B cell (primary cell): ENCODE results near the gene CALD1. TPM values are rescaled to one million over a fixed set of nuclear protein-coding genes. Genes with fewer than 3 reads are reported as not detected.

ENCODE experiments used
- ATAC-seq: fragments of 200-7000 bp; cut with Tn5 transposase; one replicate; pipeline ENCODE4 v1.10.0; 2021; ENCODE audit warnings: low read depth, mild to moderate bottlenecking, moderate number of reproducible peaks, moderate library complexity
- CTCF ChIA-PET: fragments of 350-600 bp; sonication (Branson Sonifier 250); formaldehyde crosslinking; loops from one replicate; lab custom pipeline; 2021; ENCODE audit warnings: antibody characterized with exemption, inconsistent platforms; lab: Charles Lee
- POLR2A ChIA-PET: fragments of 350-600 bp; sonication (Branson Sonifier 250); formaldehyde crosslinking; loops from one replicate; lab custom pipeline; 2021; ENCODE audit warnings: antibody characterized with exemption; lab: Charles Lee
- DNase-seq: peaks from one replicate; pipeline ENCODE4 v3.0.0; 2013
- H2AFZ ChIP-seq: 2 replicates; pipeline ENCODE4 v1.6.1; 2012; ENCODE audit warnings: mild to moderate bottlenecking, low read depth, low read length; ENCODE audit not compliant: insufficient read depth, poor library complexity, severe bottlenecking
- H3K27ac ChIP-seq, 2 donors: 1 replicate in 1 of 2; 2 replicates in 1 of 2; pipeline ENCODE4 v1.5.1; 2012 to 2013; ENCODE audit warnings: low read length in 2 of 2, mild to moderate bottlenecking in 2 of 2, moderate library complexity in 1 of 2
- H3K27me3 ChIP-seq, 4 experiments: fragments of 200-600 bp in 1 of 4; sonication (generic) in 1 of 4; replicated peaks in 1 of 4; 1 replicate in 2 of 4; 2 replicates in 2 of 4; pipeline versions ENCODE4 v1.6.1 to v1.7.0; 2013 to 2016; ENCODE audit warnings: low read length in 3 of 4, mild to moderate bottlenecking in 2 of 4, mixed read lengths in 1 of 4, moderate library complexity in 1 of 4; ENCODE audit not compliant: insufficient read depth in 4 of 4, control insufficient read depth in 3 of 4; ENCODE audit errors: control extremely low read depth in 1 of 4
- H3K36me3 ChIP-seq, 2 experiments: replicated peaks in 1 of 2; 1 replicate in 1 of 2; 2 replicates in 1 of 2; pipeline versions ENCODE4 v1.6.1 to v1.7.1; 2013; ENCODE audit warnings: low read length in 1 of 2; ENCODE audit not compliant: insufficient read depth in 2 of 2, control insufficient read depth in 1 of 2; ENCODE audit errors: control extremely low read depth in 1 of 2, extremely low read depth in 1 of 2
- H3K4me1 ChIP-seq, 2 donors: fragments of 200-600 bp in 1 of 2; sonication (generic) in 1 of 2; 1 replicate in 1 of 2; 2 replicates in 1 of 2; pipeline versions ENCODE4 v1.5.1 to v1.6.1; 2013 to 2017; ENCODE audit warnings: low read length in 2 of 2; ENCODE audit not compliant: control insufficient read depth in 2 of 2, insufficient read depth in 2 of 2
- H3K4me2 ChIP-seq: replicated peaks from 2 replicates; pipeline ENCODE3; 2012; ENCODE audit warnings: mild to moderate bottlenecking, low read depth, low read length; ENCODE audit not compliant: poor library complexity, severe bottlenecking
- H3K4me3 ChIP-seq, 5 experiments: fragments of 200-600 bp in 1 of 5; sonication (generic) in 1 of 5; 1 replicate in 3 of 5; 2 replicates in 2 of 5; pipeline versions ENCODE4 v1.5.1 to v1.7.0; 2011 to 2016; ENCODE audit warnings: low read length in 4 of 5, mild to moderate bottlenecking in 4 of 5, low read depth in 2 of 5, control low read depth in 1 of 5, moderate library complexity in 1 of 5; ENCODE audit not compliant: insufficient read depth in 1 of 5; ENCODE audit errors: control extremely low read depth in 1 of 5, extremely low read depth in 1 of 5
- H3K79me2 ChIP-seq: fragments of 200-600 bp; sonication (generic); one replicate; pipeline ENCODE4 v1.6.0; 2016; ENCODE audit warnings: low read length; ENCODE audit not compliant: control insufficient read depth, insufficient read depth
- H3K9ac ChIP-seq: fragments of 200-600 bp; sonication (generic); 2 replicates; pipeline ENCODE4 v1.6.1; 2017; ENCODE audit warnings: mild to moderate bottlenecking, low read length, moderate library complexity
- H3K9me3 ChIP-seq, 3 donors: one replicate each; pipeline versions ENCODE4 v1.6.1 to v1.7.1; 2013; ENCODE audit warnings: low read length in 2 of 3; ENCODE audit not compliant: control insufficient read depth in 2 of 3, insufficient read depth in 1 of 3; ENCODE audit errors: control extremely low read depth in 1 of 3
- H4K20me1 ChIP-seq: 2 replicates; pipeline ENCODE4 v1.6.0; 2012; ENCODE audit warnings: mild to moderate bottlenecking, low read length; ENCODE audit not compliant: insufficient read depth, control insufficient read depth, poor library complexity, severe bottlenecking
- H3K27ac Mint-ChIP-seq: one replicate; pipeline ENCODE4 v1.8.0; 2021; ENCODE audit warnings: mixed read lengths
- H3K27me3 Mint-ChIP-seq: one replicate; pipeline ENCODE4 v1.8.0; 2021; ENCODE audit warnings: mixed read lengths
- H3K4me1 Mint-ChIP-seq: one replicate; pipeline ENCODE4 v1.8.0; 2021; ENCODE audit warnings: mixed read lengths
- H3K4me3 Mint-ChIP-seq: one replicate; pipeline ENCODE4 v1.8.0; 2021; ENCODE audit warnings: mixed read lengths
- H3K9me3 Mint-ChIP-seq: one replicate; pipeline ENCODE4 v1.8.0; 2022; ENCODE audit warnings: mixed read lengths; ENCODE audit not compliant: insufficient read depth
- CTCF ChIP-seq: fragments of 200-600 bp; IDR thresholded peaks from one replicate; pipeline ENCODE4 v1.8.0; 2022; ENCODE audit warnings: antibody characterized with exemption, mild to moderate bottlenecking
- EZH2 ChIP-seq: IDR thresholded peaks from 2 replicates; pipeline ENCODE4 v1.6.1; 2012; ENCODE audit warnings: borderline replicate concordance, low read depth, mild to moderate bottlenecking, moderate library complexity, low read length; ENCODE audit not compliant: insufficient read depth, poor library complexity, severe bottlenecking
- WGBS: methylation state at CpG from one replicate; pipeline ENCODE4 v1.1.5; 2013; ENCODE audit warnings: missing lambda C conversion rate; ENCODE audit not compliant: insufficient coverage; 5-methylcytosine and 5-hydroxymethylcytosine counted together
- intact Hi-C: fragments of 100-400 bp; cut with micrococcal nuclease; formaldehyde crosslinking; loops from one replicate; pipeline ENCODE4 v1.10.0; 2022
- polyA plus RNA-seq: library from polyadenylated mRNA; depleted of rRNA; stranded (reverse); fragments of >200 nt; gene quantifications from 2 replicates; pipeline ENCODE4 v1.2.3, GENCODE V29; 2012
- total RNA-seq, 2 donors: library from RNA; stranded (reverse); fragments of 120-200 nt in 1 of 2; gene quantifications; 1 replicate in 1 of 2; 2 replicates in 1 of 2; pipeline versions ENCODE4 v1.2.3 to v1.2.4, GENCODE V29; 2013 to 2022

Gene CALD1
- total and polyA plus RNA-seq, 2 donors (not counting 1 experiment from before 2014, with no cell fraction given) = 0.18 to 0.69 TPM

GRCh38 chr7:134886353-134887057 is 107.1 kb downstream of the CALD1 start:
- Histone ChIP-seq H3K79me2 (no peaks in the 10 kb centered on the region), H3K9me3 (no peaks in the 10 kb centered on the region), H3K36me3 (no peaks in the 10 kb centered on the region), H3K27me3 (peaks cover 0 to 7% (median 1%) of the 10 kb centered on the region in 4 experiments), H3K4me3 (no peak overlapping the region), H2AFZ (no peak overlapping the region), H4K20me1 (no peaks in the 10 kb centered on the region), H3K4me1 (no peaks in the 10 kb centered on the region), H3K27ac (no peak overlapping the region), H3K4me2 (no peak overlapping the region), H3K9ac (no peak overlapping the region)
- intact Hi-C loops = no loop called here
- no peak for ATAC-seq
- ChIA-PET POLR2A (no interaction called here), CTCF (interaction anchor here (0.7 kb wide), 1 partner anchor 36 kb away, joined by 3 read pairs; no protein-coding TSS in a partner anchor)
- H3K27ac Mint-ChIP-seq = no peak overlapping the region
- 79% methylated on average over 6 of the region's 8 CpGs for WGBS
- TF ChIP-seq EZH2 (no peak), CTCF (no peak)
- peaks cover 10% of the 10 kb centered on the region for H3K27me3 Mint-ChIP-seq
- no peak for DNase-seq
- peaks cover 3% of the 10 kb centered on the region for H3K4me1 Mint-ChIP-seq
- no peak overlapping the region for H3K4me3 Mint-ChIP-seq
- H3K9me3 Mint-ChIP-seq = no peaks in the 10 kb centered on the region

GRCh38 chr7:134887523-134887922 is 108.1 kb downstream of the CALD1 start:
- ChIA-PET POLR2A (no interaction called here), CTCF (no interaction called here)
- H3K9ac ChIP-seq = no peak overlapping the region
- TF ChIP-seq EZH2 (no peak), CTCF (no peak)
- no peak overlapping the region for H3K4me3 ChIP-seq
- Mint-ChIP-seq H3K9me3 (no peaks in the 10 kb centered on the region), H3K4me3 (no peak overlapping the region), H3K27ac (no peak overlapping the region), H3K4me1 (peaks cover 3% of the 10 kb centered on the region), H3K27me3 (peaks cover 15% of the 10 kb centered on the region)
- 98% methylated on average over 6 of the region's 8 CpGs for WGBS
- H3K36me3 ChIP-seq = no peaks in the 10 kb centered on the region
- no peaks in the 10 kb centered on the region for H3K4me1 ChIP-seq
- DNase-seq (no peak), ATAC-seq (no peak)
- H3K9me3 ChIP-seq = no peaks in the 10 kb centered on the region
- no peak overlapping the region for H3K4me2 ChIP-seq
- peaks cover 0 to 13% (median 6%) of the 10 kb centered on the region in 4 experiments for H3K27me3 ChIP-seq
- intact Hi-C loops = no loop called here
- no peaks in the 10 kb centered on the region for H4K20me1 ChIP-seq
- H2AFZ ChIP-seq = no peak overlapping the region
- no peak overlapping the region for H3K27ac ChIP-seq
- no peaks in the 10 kb centered on the region for H3K79me2 ChIP-seq
